HepG2 (cell line): ENCODE measurements around the gene RPUSD4. TPM values are rescaled to one million over a fixed set of nuclear protein-coding genes. Genes with fewer than 3 reads are reported as not detected.

Experiments
- AKAP8 ChIP-seq: sonication (generic); formaldehyde crosslinking; IDR thresholded peaks from 2 replicates; pipeline ENCODE4 v1.5.1; 2020; ENCODE audit warnings: mild to moderate bottlenecking, missing genetic modification reagents
- BRD4 ChIP-seq: sonication (generic); formaldehyde crosslinking; IDR thresholded peaks from 2 replicates; pipeline ENCODE4 v1.4.0; 2020; ENCODE audit warnings: missing genetic modification reagents
- DNMT1 ChIP-seq: sonication (generic); formaldehyde crosslinking; IDR thresholded peaks from 2 replicates; pipeline ENCODE4 v1.5.1; 2020; ENCODE audit warnings: mild to moderate bottlenecking, missing genetic modification reagents
- ETV6 ChIP-seq: sonication (generic); formaldehyde crosslinking; conservative IDR thresholded peaks from 2 replicates; pipeline ENCODE4 v1.4.0; 2020; ENCODE audit warnings: missing genetic modification reagents
- FOSL1 ChIP-seq: sonication (generic); formaldehyde crosslinking; IDR thresholded peaks from 2 replicates; pipeline ENCODE4 v1.9.0; 2021; ENCODE audit warnings: missing genetic modification reagents, borderline replicate concordance
- HMG20A ChIP-seq: IDR thresholded peaks from 2 replicates; pipeline ENCODE4 v1.6.1; 2016; ENCODE audit warnings: borderline replicate concordance
- HNRNPLL ChIP-seq: fragments of 200-400 bp; formaldehyde crosslinking; IDR thresholded peaks from 2 replicates; pipeline ENCODE4 v1.6.1; 2017; ENCODE audit warnings: mild to moderate bottlenecking, low read depth, low read length; ENCODE audit not compliant: poor library complexity, severe bottlenecking
- NFIB ChIP-seq: sonication (generic); formaldehyde crosslinking; IDR thresholded peaks from 2 replicates; pipeline ENCODE4 v1.9.0; 2021; ENCODE audit warnings: missing genetic modification reagents, mild to moderate bottlenecking, borderline replicate concordance
- PLRG1 ChIP-seq: fragments of 450-650 bp; conservative IDR thresholded peaks from 2 replicates; pipeline ENCODE4 v1.6.1; 2016
- SNAPC2 ChIP-seq: sonication (generic); formaldehyde crosslinking; IDR thresholded peaks from 2 replicates; pipeline ENCODE4 v1.8.1; 2022; ENCODE audit warnings: mild to moderate bottlenecking, missing genetic modification reagents
- SOX5 ChIP-seq: IDR thresholded peaks from 2 replicates; pipeline ENCODE4 v1.6.1; 2016; ENCODE audit warnings: borderline replicate concordance
- TAF1 ChIP-seq: sonication (generic); formaldehyde crosslinking; IDR thresholded peaks from 2 replicates; pipeline ENCODE4 v1.4.0; 2020; ENCODE audit warnings: missing genetic modification reagents
- TGIF2 ChIP-seq: IDR thresholded peaks from 2 replicates; pipeline ENCODE4 v1.6.1; 2016; ENCODE audit warnings: control low read depth, missing compliant biosample characterization
- XBP1 ChIP-seq: sonication (generic); formaldehyde crosslinking; IDR thresholded peaks from 2 replicates; pipeline ENCODE4 v1.5.0; 2020; ENCODE audit warnings: missing genetic modification reagents
- ZNF205 ChIP-seq: IDR thresholded peaks from 2 replicates; pipeline ENCODE4 v1.6.1; 2018; ENCODE audit warnings: missing biosample characterization, missing genetic modification reagents
- ZNF547 ChIP-seq: sonication (generic); formaldehyde crosslinking; IDR thresholded peaks from 2 replicates; pipeline ENCODE4 v1.5.1; 2020; ENCODE audit warnings: mild to moderate bottlenecking, missing genetic modification reagents
- ZNF672 ChIP-seq: sonication (generic); formaldehyde crosslinking; IDR thresholded peaks from 2 replicates; pipeline ENCODE4 v1.8.1; 2022; ENCODE audit warnings: missing genetic modification reagents
- ZNF703 ChIP-seq: sonication (generic); formaldehyde crosslinking; IDR thresholded peaks from 2 replicates; pipeline ENCODE4 v1.5.1; 2020; ENCODE audit warnings: missing genetic modification reagents, mild to moderate bottlenecking, moderate library complexity, borderline replicate concordance
- ZSCAN21 ChIP-seq: sonication (generic); formaldehyde crosslinking; IDR thresholded peaks from 2 replicates; pipeline ENCODE4 v1.8.0; 2022; ENCODE audit warnings: mild to moderate bottlenecking, missing genetic modification reagents, moderate library complexity, borderline replicate concordance
- ZSCAN31 ChIP-seq: sonication (generic); formaldehyde crosslinking; IDR thresholded peaks from 2 replicates; pipeline ENCODE4 v1.5.0; 2020; ENCODE audit warnings: low read depth, mild to moderate bottlenecking, missing genetic modification reagents
- polyA plus RNA-seq, 8 experiments: library from polyadenylated mRNA; depleted of rRNA in 3 of 8; stranded (reverse) in 7 of 8; unstranded in 1 of 8; fragments of >200 nt; fragmentation: Illumina TruSeq in 4 of 8; extraction: Trizol in 4 of 8; gene quantifications; 2 replicates each; pipeline versions ENCODE4 v1.2.1 to v1.2.3, GENCODE V29; 2011 to 2016; ENCODE audit warnings: low read depth in 4 of 8, missing spikeins in 1 of 8, mixed read lengths in 1 of 8; ENCODE audit not compliant: insufficient read depth in 1 of 8
- total RNA-seq, 5 experiments: library from RNA; depleted of rRNA; stranded (reverse); fragments of >200 nt; fragmentation: Illumina TruSeq; extraction: Trizol; gene quantifications; 2 replicates each; pipeline ENCODE4 v1.2.3, GENCODE V29; 2016; ENCODE audit warnings: low read depth in 1 of 5
- TF ChIP-seq, protein P1 (sequence below): sonication (generic); formaldehyde crosslinking; IDR thresholded peaks from 2 replicates; pipeline ENCODE4 v1.4.0; 2020; ENCODE audit warnings: missing genetic modification reagents
- TF ChIP-seq, protein P2 (sequence below): sonication (generic); formaldehyde crosslinking; IDR thresholded peaks from 2 replicates; pipeline ENCODE4 v1.4.0; 2020; ENCODE audit warnings: low read depth, missing genetic modification reagents

RPUSD4 gene
- total and polyA plus RNA-seq, 2 of the 13 experiments (the other 11 are each of a cell fraction or from before 2014, with no cell fraction given) = 45.0 to 52.9 TPM

- no peak for TF ChIP-seq ZSCAN21
- TF ChIP-seq AKAP8 (CRISPR knock-in tag) = no peak
- TF ChIP-seq ZNF547 (CRISPR knock-in tag) = no peak
- no peak for TF ChIP-seq SNAPC2 (CRISPR knock-in tag)
- no peak; the same call in 1 of the 2 replicates for TF ChIP-seq ZSCAN31 (CRISPR knock-in tag)
- TF ChIP-seq DNMT1 (CRISPR knock-in tag) = no peak
- TF ChIP-seq NFIB (CRISPR knock-in tag) = no peak
- TF ChIP-seq ZNF205 (CRISPR knock-in tag) = no peak
- no peak; the same call in 1 of the 2 replicates for TF ChIP-seq TAF1
- TF ChIP-seq SOX5 = peak; percentile 45; the same call in 1 of the 2 replicates
- TF ChIP-seq HMG20A (CRISPR knock-in tag) = peak; percentile 56; the same call in 1 of the 2 replicates
- TF ChIP-seq TGIF2 = no peak
- no peak for TF ChIP-seq ETV6
- TF ChIP-seq, protein P1, sequence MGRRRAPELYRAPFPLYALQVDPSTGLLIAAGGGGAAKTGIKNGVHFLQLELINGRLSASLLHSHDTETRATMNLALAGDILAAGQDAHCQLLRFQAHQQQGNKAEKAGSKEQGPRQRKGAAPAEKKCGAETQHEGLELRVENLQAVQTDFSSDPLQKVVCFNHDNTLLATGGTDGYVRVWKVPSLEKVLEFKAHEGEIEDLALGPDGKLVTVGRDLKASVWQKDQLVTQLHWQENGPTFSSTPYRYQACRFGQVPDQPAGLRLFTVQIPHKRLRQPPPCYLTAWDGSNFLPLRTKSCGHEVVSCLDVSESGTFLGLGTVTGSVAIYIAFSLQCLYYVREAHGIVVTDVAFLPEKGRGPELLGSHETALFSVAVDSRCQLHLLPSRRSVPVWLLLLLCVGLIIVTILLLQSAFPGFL = no peak
- TF ChIP-seq ZNF703 (CRISPR knock-in tag) = no peak
- TF ChIP-seq PLRG1 = no peak
- no peak for TF ChIP-seq FOSL1 (CRISPR knock-in tag)
- no peak for TF ChIP-seq BRD4 (CRISPR knock-in tag)
- TF ChIP-seq, protein P2, sequence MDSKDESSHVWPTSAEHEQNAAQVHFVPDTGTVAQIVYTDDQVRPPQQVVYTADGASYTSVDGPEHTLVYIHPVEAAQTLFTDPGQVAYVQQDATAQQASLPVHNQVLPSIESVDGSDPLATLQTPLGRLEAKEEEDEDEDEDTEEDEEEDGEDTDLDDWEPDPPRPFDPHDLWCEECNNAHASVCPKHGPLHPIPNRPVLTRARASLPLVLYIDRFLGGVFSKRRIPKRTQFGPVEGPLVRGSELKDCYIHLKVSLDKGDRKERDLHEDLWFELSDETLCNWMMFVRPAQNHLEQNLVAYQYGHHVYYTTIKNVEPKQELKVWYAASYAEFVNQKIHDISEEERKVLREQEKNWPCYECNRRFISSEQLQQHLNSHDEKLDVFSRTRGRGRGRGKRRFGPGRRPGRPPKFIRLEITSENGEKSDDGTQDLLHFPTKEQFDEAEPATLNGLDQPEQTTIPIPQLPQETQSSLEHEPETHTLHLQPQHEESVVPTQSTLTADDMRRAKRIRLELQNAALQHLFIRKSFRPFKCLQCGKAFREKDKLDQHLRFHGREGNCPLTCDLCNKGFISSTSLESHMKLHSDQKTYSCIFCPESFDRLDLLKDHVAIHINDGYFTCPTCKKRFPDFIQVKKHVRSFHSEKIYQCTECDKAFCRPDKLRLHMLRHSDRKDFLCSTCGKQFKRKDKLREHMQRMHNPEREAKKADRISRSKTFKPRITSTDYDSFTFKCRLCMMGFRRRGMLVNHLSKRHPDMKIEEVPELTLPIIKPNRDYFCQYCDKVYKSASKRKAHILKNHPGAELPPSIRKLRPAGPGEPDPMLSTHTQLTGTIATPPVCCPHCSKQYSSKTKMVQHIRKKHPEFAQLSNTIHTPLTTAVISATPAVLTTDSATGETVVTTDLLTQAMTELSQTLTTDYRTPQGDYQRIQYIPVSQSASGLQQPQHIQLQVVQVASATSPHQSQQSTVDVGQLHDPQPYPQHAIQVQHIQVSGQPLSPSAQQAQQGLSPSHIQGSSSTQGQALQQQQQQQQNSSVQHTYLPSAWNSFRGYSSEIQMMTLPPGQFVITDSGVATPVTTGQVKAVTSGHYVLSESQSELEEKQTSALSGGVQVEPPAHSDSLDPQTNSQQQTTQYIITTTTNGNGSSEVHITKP (CRISPR knock-in tag) = 0 out of 2 replicates have a peak, but pooled peaks have one; percentile 39
- no peak for TF ChIP-seq ZNF672 (CRISPR knock-in tag)
- TF ChIP-seq HNRNPLL = no peak
- no peak for TF ChIP-seq XBP1
Observed at GRCh38 chr11:126158054-126158791, 53.2 kb downstream of the RPUSD4 start (continued).
